ENCODE data around the gene DDB1.

The DDB1 gene

DNA sequence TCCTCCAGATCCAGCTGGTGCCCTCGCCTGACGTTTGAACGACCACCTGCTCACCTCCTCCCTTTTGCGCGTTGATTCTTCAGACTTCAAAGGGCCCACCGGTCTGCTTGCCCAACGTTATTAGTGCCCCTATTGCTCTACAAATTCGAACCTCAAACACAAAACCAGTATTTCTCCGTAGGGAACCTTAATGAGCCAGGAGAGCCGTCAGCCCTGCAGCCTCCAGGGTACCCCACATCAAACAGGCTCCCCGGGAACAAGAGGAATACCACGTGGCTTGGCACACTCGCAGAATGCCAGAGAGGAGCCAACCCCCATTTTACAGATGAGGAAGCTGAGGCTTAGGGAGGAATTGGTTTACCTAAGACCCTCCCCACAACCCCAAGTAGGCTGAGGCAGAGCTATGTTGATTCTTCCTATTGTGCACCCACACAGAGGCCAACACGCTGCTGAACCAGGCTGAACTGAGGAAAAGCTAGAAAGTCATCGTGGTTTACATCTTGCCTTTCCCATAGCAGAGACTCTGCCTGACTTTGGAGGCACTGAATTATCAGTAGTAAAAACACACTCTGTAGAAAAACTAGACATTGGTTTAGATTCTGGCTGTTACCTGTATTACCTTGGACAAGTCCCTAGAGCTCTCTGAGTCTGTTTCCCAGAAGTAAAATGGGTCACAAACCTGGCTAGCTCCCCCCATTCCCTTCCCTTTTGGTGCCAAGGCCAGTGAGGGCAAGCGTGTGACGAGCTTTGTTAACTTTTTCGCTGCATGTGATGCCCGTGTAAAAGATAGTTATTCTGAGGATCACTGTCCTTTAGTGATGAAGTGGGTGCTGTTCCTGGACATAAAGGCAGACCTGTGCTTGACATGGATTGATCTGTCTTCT, 887 bp upstream of the DDB1 start:
- H3K9me3 ChIP-seq: no peaks in the 10 kb centered on the region
- no peaks in the 10 kb centered on the region for H3K27me3 ChIP-seq
- peaks cover 25 to 26% of the 10 kb centered on the region in 2 experiments for H3K4me1 ChIP-seq (ENCODE audit: control insufficient read depth in 1 of 2, insufficient read depth in 1 of 2, low read depth in 1 of 2, low read length in 1 of 2)
- peak overlapping the region; percentile 73 to 98 for H3K4me3 ChIP-seq (ENCODE audit: low read depth in 1 of 2, low read length in 1 of 2)
- H3K27ac ChIP-seq: peak overlapping the region; percentile 68
- peaks cover 16% of the 10 kb centered on the region for H3K36me3 ChIP-seq
- TF ChIP-seq, protein P1, sequence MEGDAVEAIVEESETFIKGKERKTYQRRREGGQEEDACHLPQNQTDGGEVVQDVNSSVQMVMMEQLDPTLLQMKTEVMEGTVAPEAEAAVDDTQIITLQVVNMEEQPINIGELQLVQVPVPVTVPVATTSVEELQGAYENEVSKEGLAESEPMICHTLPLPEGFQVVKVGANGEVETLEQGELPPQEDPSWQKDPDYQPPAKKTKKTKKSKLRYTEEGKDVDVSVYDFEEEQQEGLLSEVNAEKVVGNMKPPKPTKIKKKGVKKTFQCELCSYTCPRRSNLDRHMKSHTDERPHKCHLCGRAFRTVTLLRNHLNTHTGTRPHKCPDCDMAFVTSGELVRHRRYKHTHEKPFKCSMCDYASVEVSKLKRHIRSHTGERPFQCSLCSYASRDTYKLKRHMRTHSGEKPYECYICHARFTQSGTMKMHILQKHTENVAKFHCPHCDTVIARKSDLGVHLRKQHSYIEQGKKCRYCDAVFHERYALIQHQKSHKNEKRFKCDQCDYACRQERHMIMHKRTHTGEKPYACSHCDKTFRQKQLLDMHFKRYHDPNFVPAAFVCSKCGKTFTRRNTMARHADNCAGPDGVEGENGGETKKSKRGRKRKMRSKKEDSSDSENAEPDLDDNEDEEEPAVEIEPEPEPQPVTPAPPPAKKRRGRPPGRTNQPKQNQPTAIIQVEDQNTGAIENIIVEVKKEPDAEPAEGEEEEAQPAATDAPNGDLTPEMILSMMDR (IDR thresholded peaks at IDR 0.05): no peak

DNA sequence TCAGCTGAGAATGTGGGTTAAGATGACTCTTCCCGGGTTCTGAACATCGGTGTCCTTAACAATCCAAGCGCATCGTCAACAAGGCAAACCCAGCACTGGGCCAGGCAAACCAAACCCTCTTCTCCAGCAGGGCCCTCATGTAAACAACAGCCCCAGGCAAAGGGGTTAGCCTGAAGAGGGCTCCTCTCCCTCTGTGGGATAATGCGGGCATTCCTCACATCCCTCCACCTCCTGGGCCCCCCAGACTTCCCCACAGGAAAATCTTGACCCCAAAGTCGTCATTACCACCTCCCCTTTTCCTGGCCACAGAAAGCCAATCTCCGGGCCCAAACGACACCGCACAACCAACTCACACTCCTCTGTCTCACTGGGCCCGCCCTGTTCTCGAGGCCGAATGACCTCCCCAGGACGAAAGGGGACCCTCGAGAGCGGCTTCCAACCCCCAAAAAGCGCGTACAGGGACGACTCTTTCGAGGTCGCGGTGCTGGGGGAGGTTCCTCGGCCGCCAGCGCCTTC, 566 bp downstream of the DDB1 start:
- Histone ChIP-seq H3K4me1 (ENCODE audit: control insufficient read depth in 1 of 2, insufficient read depth in 1 of 2, low read depth in 1 of 2, low read length in 1 of 2) (peaks cover 25 to 26% of the 10 kb centered on the region in 2 experiments), H3K4me3 (ENCODE audit: low read depth in 1 of 2, low read length in 1 of 2) (peak overlapping the region; percentile 73 to 98)

DNA sequence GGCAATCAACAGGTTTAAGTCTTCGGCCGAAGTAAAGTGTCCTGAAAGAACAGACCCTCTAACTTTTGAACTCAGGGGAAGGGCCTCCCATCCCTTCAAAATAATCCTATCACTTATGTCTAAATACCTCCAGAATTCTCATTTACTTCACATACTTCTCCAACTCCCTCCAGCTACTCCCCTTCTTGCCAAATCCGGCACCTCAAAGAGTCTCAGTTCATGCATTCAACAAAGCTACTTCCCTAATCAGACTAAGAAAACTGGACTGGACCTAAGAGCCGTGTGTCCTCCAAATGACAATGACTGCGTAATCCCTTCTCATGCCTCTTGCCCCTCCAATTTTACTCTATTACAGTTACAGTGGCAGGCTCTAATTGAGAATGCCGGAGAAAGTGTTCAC, 1.3 kb downstream of the DDB1 start:
- no peaks in the 10 kb centered on the region for H3K9me3 ChIP-seq
- H3K27me3 ChIP-seq: no peaks in the 10 kb centered on the region
- peaks cover 31% of the 10 kb centered on the region for H3K36me3 ChIP-seq
- TF ChIP-seq, protein P1 (IDR thresholded peaks at IDR 0.05): no peak
- peak overlapping the region; percentile 73 to 98 for H3K4me3 ChIP-seq (ENCODE audit: low read depth in 1 of 2, low read length in 1 of 2)
- peak overlapping the region; percentile 68 for H3K27ac ChIP-seq
- H3K4me1 ChIP-seq (ENCODE audit: control insufficient read depth in 1 of 2, insufficient read depth in 1 of 2, low read depth in 1 of 2, low read length in 1 of 2): peaks cover 25 to 26% of the 10 kb centered on the region in 2 experiments

More for the DNA sequence above, 566 bp downstream of the DDB1 start:
- Histone ChIP-seq H3K36me3 (peaks cover 24% of the 10 kb centered on the region), H3K9me3 (no peaks in the 10 kb centered on the region), H3K27me3 (no peaks in the 10 kb centered on the region), H3K27ac (peak overlapping the region; percentile 68)
- TF ChIP-seq, protein P1 (IDR thresholded peaks at IDR 0.05): no peak

DNA sequence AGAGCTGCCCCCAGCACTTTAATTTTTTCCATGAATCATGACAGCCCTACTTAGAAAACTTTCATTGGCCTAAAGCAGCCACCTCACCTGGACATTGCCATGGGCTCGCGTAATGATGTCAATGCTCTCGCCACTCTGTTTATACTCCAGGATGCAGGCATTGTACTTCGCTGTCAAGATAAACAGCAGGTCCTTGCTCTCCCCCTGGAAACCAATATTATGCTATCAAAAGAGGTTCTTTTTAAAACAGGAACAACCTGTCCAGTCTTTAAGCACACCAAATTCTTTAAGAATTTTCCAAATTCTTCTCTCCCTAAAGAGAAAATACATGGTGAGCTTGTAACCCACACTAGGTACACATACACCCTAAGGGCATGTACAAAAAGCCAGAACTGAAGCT, 3.0 kb downstream of the DDB1 start:
- Histone ChIP-seq H3K27me3 (no peaks in the 10 kb centered on the region), H3K9me3 (no peaks in the 10 kb centered on the region), H3K4me1 (ENCODE audit: control insufficient read depth in 1 of 2, insufficient read depth in 1 of 2, low read depth in 1 of 2, low read length in 1 of 2) (peaks cover 17 to 21% of the 10 kb centered on the region in 2 experiments), H3K4me3 (ENCODE audit: low read depth in 1 of 2, low read length in 1 of 2) (no peak overlapping the region), H3K27ac (no peak overlapping the region), H3K36me3 (peaks cover 46% of the 10 kb centered on the region)
- TF ChIP-seq, protein P1 (IDR thresholded peaks at IDR 0.05): no peak

DNA sequence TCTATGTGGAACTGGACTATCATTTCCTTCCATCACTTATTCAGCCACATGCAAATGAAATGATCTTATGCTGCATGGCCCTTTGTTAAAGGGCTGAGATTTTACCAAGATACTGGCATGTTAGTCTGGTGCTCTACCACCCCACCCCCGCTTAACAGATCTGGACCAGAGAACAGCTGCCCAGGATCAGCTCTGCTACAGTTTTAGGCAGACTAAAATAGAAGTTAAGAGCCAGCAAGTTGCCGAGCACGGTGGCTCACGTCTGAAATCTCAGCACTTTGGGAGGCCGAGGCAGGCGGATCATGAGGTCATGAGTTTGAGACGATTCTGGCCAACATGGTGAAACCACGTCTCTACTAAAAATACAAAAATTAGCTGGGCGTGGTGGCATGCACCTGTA, 4.6 kb downstream of the DDB1 start:
- Histone ChIP-seq H3K27me3 (no peaks in the 10 kb centered on the region), H3K9me3 (no peaks in the 10 kb centered on the region), H3K4me1 (ENCODE audit: control insufficient read depth in 1 of 2, insufficient read depth in 1 of 2, low read depth in 1 of 2, low read length in 1 of 2) (peaks cover 12 to 16% of the 10 kb centered on the region in 2 experiments), H3K36me3 (peaks cover 60% of the 10 kb centered on the region), H3K4me3 (ENCODE audit: low read depth in 1 of 2, low read length in 1 of 2) (no peak overlapping the region), H3K27ac (no peak overlapping the region)
- TF ChIP-seq, protein P1 (IDR thresholded peaks at IDR 0.05): no peak
